Keratinocyte (primary cell): ENCODE measurements around the gene USP16. TPM values are rescaled to one million over a fixed set of nuclear protein-coding genes. Genes with fewer than 3 reads are reported as not detected.

Source experiments
- DNase-seq: peaks from one replicate; pipeline ENCODE4 v3.0.0-alpha.2; 2011; ENCODE audit warnings: low read depth, missing footprints, low spot score
- FAIRE-seq: peaks from 2 replicates; lab custom pipeline; 2011; peaks lifted over from hg19 to GRCh38; lab: Jason Lieb, UNC
- H2AFZ ChIP-seq: 2 replicates; pipeline ENCODE4 v1.6.0; 2012; ENCODE audit warnings: low read length, control low read depth, inconsistent platforms; ENCODE audit not compliant: control insufficient read depth
- H3K27ac ChIP-seq: 2 replicates; pipeline ENCODE4 v1.5.1; 2011; ENCODE audit warnings: low read length; ENCODE audit not compliant: control insufficient read depth, insufficient read depth
- H3K27me3 ChIP-seq: 3 replicates; pipeline ENCODE4 v1.6.0; 2011; ENCODE audit warnings: low read length; ENCODE audit not compliant: control insufficient read depth, insufficient read depth; ENCODE audit errors: extremely low read depth
- H3K36me3 ChIP-seq, 2 experiments: 2 replicates in 1 of 2; 3 replicates in 1 of 2; pipeline ENCODE4 v1.5.1; 2011; ENCODE audit warnings: low read length in 2 of 2, mild to moderate bottlenecking in 1 of 2; ENCODE audit not compliant: control insufficient read depth in 2 of 2, insufficient read depth in 2 of 2; ENCODE audit errors: extremely low read depth in 1 of 2
- H3K4me1 ChIP-seq: 3 replicates; pipeline ENCODE4 v1.5.1; 2011; ENCODE audit warnings: low read length; ENCODE audit not compliant: control insufficient read depth, insufficient read depth; ENCODE audit errors: extremely low read depth
- H3K4me2 ChIP-seq: 3 replicates; pipeline ENCODE4 v1.6.0; 2011; ENCODE audit warnings: low read depth, low read length; ENCODE audit not compliant: control insufficient read depth, insufficient read depth; ENCODE audit errors: extremely low read depth
- H3K4me3 ChIP-seq, 3 experiments: fragments of 200-600 bp in 1 of 3; sonication (generic) in 1 of 3; 2 replicates in 2 of 3; 3 replicates in 1 of 3; pipeline ENCODE4 v1.5.1; 2011 to 2016; ENCODE audit warnings: low read length in 3 of 3, mild to moderate bottlenecking in 3 of 3, control low read depth in 2 of 3, inconsistent platforms in 1 of 3, low read depth in 1 of 3, mixed read lengths in 1 of 3, mixed run types in 1 of 3, moderate library complexity in 1 of 3; ENCODE audit not compliant: control insufficient read depth in 2 of 3, insufficient read depth in 2 of 3; ENCODE audit errors: extremely low read depth in 1 of 3
- H3K79me2 ChIP-seq: 2 replicates; pipeline ENCODE4 v1.6.0; 2012; ENCODE audit warnings: low read length; ENCODE audit not compliant: control insufficient read depth, insufficient read depth
- H3K9ac ChIP-seq: 3 replicates; pipeline ENCODE4 v1.6.0; 2011; ENCODE audit warnings: low read length; ENCODE audit not compliant: control insufficient read depth, insufficient read depth; ENCODE audit errors: extremely low read depth
- H3K9me1 ChIP-seq: 3 replicates; pipeline ENCODE4 v1.6.0; 2011; ENCODE audit warnings: low read length; ENCODE audit not compliant: control insufficient read depth, insufficient read depth; ENCODE audit errors: extremely low read depth
- H3K9me3 ChIP-seq: 2 replicates; pipeline ENCODE4 v1.5.1; 2012; ENCODE audit warnings: low read depth, low read length; ENCODE audit not compliant: control insufficient read depth
- H4K20me1 ChIP-seq: 3 replicates; pipeline ENCODE4 v1.6.0; 2011; ENCODE audit warnings: low read length; ENCODE audit not compliant: control insufficient read depth, insufficient read depth; ENCODE audit errors: extremely low read depth
- CTCF ChIP-seq, 3 experiments: IDR thresholded peaks in 1 of 3; conservative IDR thresholded peaks in 1 of 3; optimal IDR thresholded peaks in 1 of 3; 2 replicates in 2 of 3; 3 replicates in 1 of 3; pipeline versions ENCODE3 to v1.5.1; 2011; ENCODE audit warnings: low read length in 3 of 3, mild to moderate bottlenecking in 3 of 3, moderate library complexity in 2 of 3, control low read depth in 1 of 3, inconsistent platforms in 1 of 3; ENCODE audit not compliant: insufficient read depth in 2 of 3; ENCODE audit errors: extremely low read depth in 1 of 3
- EZH2 ChIP-seq: IDR thresholded peaks from one replicate; pipeline ENCODE4 v1.6.1; 2012; ENCODE audit warnings: inconsistent platforms, mild to moderate bottlenecking, low read length, moderate library complexity
- dilution Hi-C: fragments of 300-500 bp; cut with MboI; formaldehyde crosslinking; loops from one replicate; pipeline ENCODE4 v1.7.0; 2020; ENCODE audit warnings: low sequenced_read_pairs; ENCODE audit not compliant: extremely low pct_ligation_motif_present
- polyA plus RNA-seq, 5 experiments: library from polyadenylated mRNA; depleted of rRNA in 3 of 5; stranded (reverse) in 3 of 5; stranded (forward) in 1 of 5; unstranded in 1 of 5; fragments of >200 nt; gene quantifications; 1 replicate in 1 of 5; 2 replicates in 3 of 5; 3 replicates in 1 of 5; pipeline versions ENCODE4 v1.2.1 to v1.2.3, GENCODE V29; 2011 to 2012; ENCODE audit warnings: missing spikeins in 2 of 5, low read depth in 1 of 5, low replicate concordance in 1 of 5

Gene USP16
- polyA plus RNA-seq, 1 donor (not counting 4 experiments of a cell fraction or from before 2014, with no cell fraction given) = 26.7 TPM

GRCh38 chr21:29073222-29074006 lies 48.9 kb downstream of the USP16 start, which contains the start of gene CCT8:
CCT8 (minus strand) TSS chr21:29073648; CDS start chr21:29073590, 58 bp downstream.
- no peaks in the 10 kb centered on the region for H3K9me3 ChIP-seq
- peaks cover 1 to 9% of the 10 kb centered on the region in 2 experiments for H3K36me3 ChIP-seq
- peak within 1 kb of the TSS; percentile 90 for H2AFZ ChIP-seq
- H4K20me1 ChIP-seq = peaks cover 9% of the 10 kb centered on the region
- peak within 1 kb of the TSS; percentile 92 for H3K4me2 ChIP-seq
- peak within 1 kb of the TSS; percentile 92 for H3K27ac ChIP-seq
- H3K9me1 ChIP-seq = no peaks in the 10 kb centered on the region
- dilution Hi-C loops = no loop called here
- H3K4me3 ChIP-seq = peak within 1 kb of the TSS; percentile 87 to 97 (median 93)
- peaks cover 49% of the 10 kb centered on the region for H3K79me2 ChIP-seq
- DNase-seq (peak; percentile 93), FAIRE-seq (peak; percentile 86)
- H3K9ac ChIP-seq = peak within 1 kb of the TSS; percentile 97
- H3K27me3 ChIP-seq = no peaks in the 10 kb centered on the region
- no peak for TF ChIP-seq CTCF (optimal IDR thresholded peaks at IDR 0.05 in 1 of 3, IDR thresholded peaks at IDR 0.05 in 1 of 3, conservative IDR thresholded peaks at IDR 0.05 in 1 of 3; ENCODE audit: extremely low read depth in 1 of 3, insufficient read depth in 2 of 3, low read length in 3 of 3)
- TF ChIP-seq EZH2 = no peak
- H3K4me1 ChIP-seq = peaks cover 26% of the 10 kb centered on the region

- Histone ChIP-seq H3K9me1 (no peaks in the 10 kb centered on the region), H3K27ac (peak overlapping the region; percentile 92), H3K9me3 (no peaks in the 10 kb centered on the region), H3K9ac (peak overlapping the region; percentile 97), H3K79me2 (peaks cover 44% of the 10 kb centered on the region), H3K36me3 (peaks cover 1 to 9% of the 10 kb centered on the region in 2 experiments), H4K20me1 (peaks cover 9% of the 10 kb centered on the region), H3K4me3 (peak overlapping the region; percentile 72 to 89 (median 87)), H3K4me1 (peaks cover 26% of the 10 kb centered on the region), H3K4me2 (peak overlapping the region; percentile 92), H3K27me3 (no peaks in the 10 kb centered on the region), H2AFZ (peak overlapping the region; percentile 90)
- TF ChIP-seq EZH2 (no peak), CTCF (optimal IDR thresholded peaks at IDR 0.05 in 1 of 3, IDR thresholded peaks at IDR 0.05 in 1 of 3, conservative IDR thresholded peaks at IDR 0.05 in 1 of 3; ENCODE audit: extremely low read depth in 1 of 3, insufficient read depth in 2 of 3, low read length in 3 of 3) (no peak)
- dilution Hi-C loops = no loop called here
- FAIRE-seq (no peak), DNase-seq (no peak)
Measured at GRCh38 chr21:29074007-29074376, 49.5 kb downstream of the USP16 start.
